ENCODE measurements around the gene MLLT1.

MLLT1 gene

DNA sequence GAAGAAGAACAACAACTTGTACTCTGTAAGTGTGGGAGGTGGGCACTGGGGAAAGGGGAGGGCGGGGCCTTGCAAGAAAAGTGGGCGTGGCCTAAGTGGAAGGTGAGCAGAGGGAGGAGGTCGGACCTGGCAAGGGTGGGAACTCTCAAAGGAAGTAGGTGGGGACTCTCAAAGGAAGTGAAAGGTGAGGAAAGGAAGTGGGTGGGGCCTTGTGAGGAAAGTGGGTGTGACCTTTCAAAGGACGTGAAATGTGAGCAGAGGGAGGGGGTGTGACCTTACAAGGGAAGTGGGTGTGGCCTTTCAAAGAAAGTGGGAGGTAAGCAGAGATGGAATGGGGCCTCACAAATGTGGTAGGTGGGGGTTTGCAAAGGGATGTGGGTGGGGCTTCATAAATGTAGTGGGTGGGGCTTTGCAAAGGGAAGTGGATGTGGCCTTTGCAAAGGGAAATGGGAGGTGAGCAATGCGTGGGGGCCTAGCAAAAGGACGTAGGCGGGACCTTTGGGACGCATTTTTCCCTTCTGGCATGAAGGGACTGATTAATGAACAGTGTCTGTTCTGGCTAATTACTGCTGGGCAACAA is 118.4 kb downstream of the MLLT1 start:
- DNase-seq (ENCODE audit: low read depth in 4 of 4, low spot score in 1 of 4): peak in 2 of 4 experiments; percentile 9 to 27
